Endothelial cell of umbilical vein (primary cell): ENCODE measurements around the gene TMEM108. TPM values are rescaled to one million over a fixed set of nuclear protein-coding genes. Genes with fewer than 3 reads are reported as not detected.

Experiments used
- BruUV-seq: library from RNA; stranded (reverse); fragments of 400-500 nt; replicated peaks from 2 replicates; lab custom pipeline; 2021; lab: Mats Ljungman, UMichigan
- CTCF ChIA-PET: fragments of 300-600, 350-600 bp; sonication (Branson Sonifier 250); formaldehyde crosslinking; loops from one replicate; lab custom pipeline; 2021; ENCODE audit warnings: antibody characterized with exemption, inconsistent platforms; lab: Charles Lee
- POLR2A ChIA-PET: fragments of 300-600, 350-600 bp; sonication (Branson Sonifier 250); formaldehyde crosslinking; loops from one replicate; lab custom pipeline; 2021; ENCODE audit warnings: antibody characterized with exemption, inconsistent platforms; lab: Charles Lee
- DNase-seq: peaks from one replicate; pipeline ENCODE4 v3.0.0-alpha.2; 2011; ENCODE audit warnings: low read depth, low spot score
- FAIRE-seq: peaks from 2 replicates; lab custom pipeline; 2011; peaks lifted over from hg19 to GRCh38; lab: Jason Lieb, UNC
- H2AFZ ChIP-seq: 2 replicates; pipeline ENCODE4 v1.6.0; 2012; ENCODE audit warnings: low read depth, low read length, control low read depth, inconsistent platforms
- H3K27ac ChIP-seq: 2 replicates; pipeline ENCODE4 v1.5.1; 2011; ENCODE audit warnings: low read depth, mild to moderate bottlenecking, control low read depth, low read length, moderate library complexity; ENCODE audit not compliant: insufficient read depth
- H3K27me3 ChIP-seq, 2 experiments: 2 replicates each; pipeline versions ENCODE4 v1.6.0 to v1.6.1; 2011; ENCODE audit warnings: low read length in 2 of 2, mixed read lengths in 1 of 2; ENCODE audit not compliant: control insufficient read depth in 2 of 2, insufficient read depth in 2 of 2
- H3K36me3 ChIP-seq, 2 experiments: 2 replicates in 1 of 2; 3 replicates in 1 of 2; pipeline ENCODE4 v1.5.1; 2011; ENCODE audit warnings: low read length in 2 of 2, mild to moderate bottlenecking in 1 of 2, moderate library complexity in 1 of 2; ENCODE audit not compliant: control insufficient read depth in 2 of 2, insufficient read depth in 2 of 2; ENCODE audit errors: extremely low read depth in 1 of 2
- H3K4me1 ChIP-seq: 3 replicates; pipeline ENCODE4 v1.5.1; 2011; ENCODE audit warnings: mild to moderate bottlenecking, low read length; ENCODE audit not compliant: control insufficient read depth, insufficient read depth; ENCODE audit errors: extremely low read depth
- H3K4me2 ChIP-seq: 2 replicates; pipeline ENCODE4 v1.6.1; 2011; ENCODE audit warnings: low read length, control low read depth, mixed read lengths; ENCODE audit not compliant: insufficient read depth
- H3K4me3 ChIP-seq, 3 experiments: fragments of 200-600 bp in 1 of 3; sonication (generic), shearing (Covaris generic) in 1 of 3; replicated peaks in 1 of 3; 2 replicates each; pipeline ENCODE4 v1.5.1; 2011 to 2016; ENCODE audit warnings: control low read depth in 3 of 3, low read length in 3 of 3, mild to moderate bottlenecking in 2 of 3, inconsistent platforms in 1 of 3, low read depth in 1 of 3, moderate library complexity in 1 of 3; ENCODE audit not compliant: insufficient read depth in 1 of 3
- H3K79me2 ChIP-seq: 2 replicates; pipeline ENCODE4 v1.6.0; 2012; ENCODE audit warnings: low read length, inconsistent platforms; ENCODE audit not compliant: control insufficient read depth, insufficient read depth
- H3K9ac ChIP-seq: replicated peaks from 2 replicates; pipeline ENCODE3; 2011; ENCODE audit warnings: low read length, control low read depth; ENCODE audit not compliant: insufficient read depth; ENCODE audit errors: extremely low read depth
- H3K9me1 ChIP-seq: replicated peaks from 3 replicates; pipeline ENCODE4 v1.6.0; 2011; ENCODE audit warnings: mild to moderate bottlenecking, low read length; ENCODE audit not compliant: control insufficient read depth, insufficient read depth; ENCODE audit errors: extremely low read depth
- H3K9me3 ChIP-seq: replicated peaks from 2 replicates; pipeline ENCODE4 v1.5.1; 2012; ENCODE audit warnings: low read length, inconsistent platforms; ENCODE audit not compliant: control insufficient read depth, insufficient read depth
- H4K20me1 ChIP-seq: replicated peaks from 2 replicates; pipeline ENCODE3; 2011; ENCODE audit warnings: mild to moderate bottlenecking, low read length; ENCODE audit not compliant: control insufficient read depth, insufficient read depth; ENCODE audit errors: extremely low read depth
- CTCF ChIP-seq, 2 donors: IDR thresholded peaks; 1 replicate in 1 of 2; 2 replicates in 1 of 2; pipeline ENCODE4 v1.5.1; 2011; ENCODE audit warnings: low read length in 2 of 2, mild to moderate bottlenecking in 2 of 2, moderate library complexity in 2 of 2, control low read depth in 1 of 2, inconsistent platforms in 1 of 2, low read depth in 1 of 2; ENCODE audit not compliant: insufficient read depth in 1 of 2; ENCODE audit errors: extremely low read depth in 1 of 2
- EZH2 ChIP-seq: IDR thresholded peaks from 2 replicates; pipeline ENCODE4 v1.6.1; 2012; ENCODE audit warnings: borderline replicate concordance, low read depth, mild to moderate bottlenecking, moderate library complexity, low read length, inconsistent platforms; ENCODE audit not compliant: severe bottlenecking
- FOS ChIP-seq: IDR thresholded peaks from 2 replicates; pipeline ENCODE4 v1.6.1; 2011; ENCODE audit warnings: mild to moderate bottlenecking, low read length, moderate library complexity, borderline replicate concordance; ENCODE audit not compliant: insufficient read depth
- GATA2 ChIP-seq: IDR thresholded peaks from 2 replicates; pipeline ENCODE4 v1.7.0; 2011; ENCODE audit warnings: low read depth, mild to moderate bottlenecking, moderate library complexity, mixed read lengths, low read length; ENCODE audit not compliant: insufficient read length, insufficient read depth
- JUN ChIP-seq: IDR thresholded peaks from 2 replicates; pipeline ENCODE4 v1.6.1; 2011; ENCODE audit warnings: borderline replicate concordance, low read depth; ENCODE audit not compliant: insufficient read length, insufficient read depth
- MYC ChIP-seq: IDR thresholded peaks from one replicate; pipeline ENCODE4 v1.6.1; 2011; ENCODE audit warnings: mild to moderate bottlenecking, low read depth, low read length
- POLR2A ChIP-seq: IDR thresholded peaks from 2 replicates; pipeline ENCODE4 v1.6.1; 2012; ENCODE audit warnings: low read depth, mild to moderate bottlenecking, control low read depth, low read length
- POLR2AphosphoS5 ChIP-seq: IDR thresholded peaks from 2 replicates; pipeline ENCODE4 v1.6.1; 2012; ENCODE audit warnings: low read depth, mild to moderate bottlenecking, control low read depth, low read length, moderate library complexity; ENCODE audit not compliant: insufficient read depth
- dilution Hi-C: fragments of 300-500 bp; cut with MboI; formaldehyde crosslinking; loops from one replicate; pipeline ENCODE4 v1.15.0; 2019; ENCODE audit warnings: low sequenced_read_pairs; ENCODE audit not compliant: extremely low pct_ligation_motif_present
- intact Hi-C: fragments of 100-400 bp; cut with micrococcal nuclease; formaldehyde crosslinking; loops from one replicate; pipeline ENCODE4 v1.10.0; 2022
- polyA plus RNA-seq, 4 experiments: library from polyadenylated mRNA; depleted of rRNA in 3 of 4; stranded (reverse) in 3 of 4; unstranded in 1 of 4; fragments of >200 nt; gene quantifications; 2 replicates each; pipeline versions ENCODE4 v1.2.1 to v1.2.3, GENCODE V29; 2011 to 2012; ENCODE audit warnings: missing spikeins in 1 of 4
- total RNA-seq: library from RNA; stranded (reverse); gene quantifications from 2 replicates; pipeline ENCODE4 v1.2.3, GENCODE V29; 2021
- TF ChIP-seq, protein P1 (sequence below): IDR thresholded peaks from 2 replicates; pipeline ENCODE4 v1.6.1; 2011; ENCODE audit not compliant: insufficient read depth, insufficient read length

Gene TMEM108
- total and polyA plus RNA-seq, 2 donors (not counting 3 experiments of a cell fraction or from before 2014, with no cell fraction given) = 0.40 to 1.1 TPM

GRCh38 chr3:133124511-133124910 lies 86.3 kb downstream of the TMEM108 start:
- no peaks in the 10 kb centered on the region for H3K9me3 ChIP-seq
- no peak overlapping the region for H2AFZ ChIP-seq
- no peaks in the 10 kb centered on the region for H3K9me1 ChIP-seq
- dilution Hi-C loops (no loop called here), intact Hi-C loops (no loop called here)
- H3K4me3 ChIP-seq = no peak overlapping the region
- no peaks in the 10 kb centered on the region for H4K20me1 ChIP-seq
- H3K4me2 ChIP-seq = no peak overlapping the region
- H3K27ac ChIP-seq = no peak overlapping the region
- ChIA-PET POLR2A (no interaction called here), CTCF (interaction anchor here (1.4 kb wide), 1 partner anchor 42 kb away, joined by 3 read pairs; no protein-coding TSS in a partner anchor)
- BruUV-seq = no TSS peak
- H3K36me3 ChIP-seq = no peaks in the 10 kb centered on the region
- DNase-seq (no peak), FAIRE-seq (no peak)
- H3K4me1 ChIP-seq = no peaks in the 10 kb centered on the region
- peaks cover 0 to 2% of the 10 kb centered on the region in 2 experiments for H3K27me3 ChIP-seq
- TF ChIP-seq JUN (no peak), FOS (no peak), GATA2 (no peak), CTCF (IDR thresholded peaks at IDR 0.05; ENCODE audit: extremely low read depth in 1 of 2, insufficient read depth in 1 of 2, low read depth in 1 of 2, low read length in 2 of 2) (no peak), POLR2A (no peak), EZH2 (no peak), MYC (no peak), POLR2AphosphoS5 (no peak)
- TF ChIP-seq, protein P1, sequence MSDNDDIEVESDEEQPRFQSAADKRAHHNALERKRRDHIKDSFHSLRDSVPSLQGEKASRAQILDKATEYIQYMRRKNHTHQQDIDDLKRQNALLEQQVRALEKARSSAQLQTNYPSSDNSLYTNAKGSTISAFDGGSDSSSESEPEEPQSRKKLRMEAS = no peak
- no peak overlapping the region for H3K9ac ChIP-seq
- no peaks in the 10 kb centered on the region for H3K79me2 ChIP-seq
